ENCODE measurements around the gene PLCB2. TPM values are rescaled to one million over a fixed set of nuclear protein-coding genes. Genes with fewer than 3 reads are reported as not detected.

Gene PLCB2
- total RNA-seq, result 178 TPM in 2 replicates

DNA sequence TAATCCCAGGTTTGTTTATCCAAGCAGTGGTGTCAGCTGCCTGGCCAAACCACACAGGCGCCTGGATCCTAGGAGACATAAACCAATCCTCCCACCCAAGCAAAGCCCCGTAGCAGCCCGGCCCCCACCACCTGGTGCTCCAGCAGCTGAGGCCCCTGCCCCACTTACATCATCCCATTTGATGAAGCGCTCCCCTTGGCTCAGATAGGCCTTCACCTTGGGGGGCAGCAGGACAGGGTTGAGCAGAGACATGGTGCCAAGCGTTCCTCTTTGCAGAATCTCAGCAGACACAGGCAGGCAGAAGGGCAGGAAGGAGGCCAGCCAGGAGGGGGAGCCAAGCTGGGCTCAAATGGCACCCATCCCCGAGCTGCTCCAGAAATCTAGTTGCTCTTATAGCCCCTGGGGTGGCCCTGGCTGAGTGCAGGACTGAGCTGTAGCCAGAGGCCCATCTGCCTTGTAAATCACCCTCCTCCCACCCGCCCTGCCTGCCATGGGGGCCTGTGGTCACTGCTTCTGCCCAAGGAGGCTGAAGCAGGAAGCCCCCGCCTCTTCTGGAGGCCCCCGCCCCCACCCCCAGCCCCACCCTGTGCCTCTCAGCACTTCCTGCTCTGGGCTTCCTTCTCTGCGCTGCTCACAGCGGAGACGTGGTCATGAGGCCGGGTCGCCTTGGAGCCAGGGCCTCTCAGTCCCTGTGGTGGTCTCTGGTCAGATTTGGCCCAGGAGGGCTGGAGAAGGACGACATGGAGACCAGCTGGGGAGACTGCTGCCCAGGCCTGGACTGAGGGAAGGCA, at the start of gene PLCB2:
PLCB2 (minus strand) TSS at position 515 of the 791 bp plus-strand sequence; CDS start at position 252, 263 bp downstream.
- intact Hi-C loops (cut with micrococcal nuclease), result loop anchor here (1.0 to 5.0 kb wide), 7 partner anchors 14 to 375 kb away; partner anchors contain the start of genes EIF2AK4 and KNSTRN

GRCh38 chr15:40357246-40357645, 49.5 kb upstream of the PLCB2 start:
- intact Hi-C loops (cut with micrococcal nuclease), result loop anchor here (5.0 kb wide), 1 partner anchor 210 kb away; the partner anchor contains the start of genes CCDC32 and RPUSD2

DNA sequence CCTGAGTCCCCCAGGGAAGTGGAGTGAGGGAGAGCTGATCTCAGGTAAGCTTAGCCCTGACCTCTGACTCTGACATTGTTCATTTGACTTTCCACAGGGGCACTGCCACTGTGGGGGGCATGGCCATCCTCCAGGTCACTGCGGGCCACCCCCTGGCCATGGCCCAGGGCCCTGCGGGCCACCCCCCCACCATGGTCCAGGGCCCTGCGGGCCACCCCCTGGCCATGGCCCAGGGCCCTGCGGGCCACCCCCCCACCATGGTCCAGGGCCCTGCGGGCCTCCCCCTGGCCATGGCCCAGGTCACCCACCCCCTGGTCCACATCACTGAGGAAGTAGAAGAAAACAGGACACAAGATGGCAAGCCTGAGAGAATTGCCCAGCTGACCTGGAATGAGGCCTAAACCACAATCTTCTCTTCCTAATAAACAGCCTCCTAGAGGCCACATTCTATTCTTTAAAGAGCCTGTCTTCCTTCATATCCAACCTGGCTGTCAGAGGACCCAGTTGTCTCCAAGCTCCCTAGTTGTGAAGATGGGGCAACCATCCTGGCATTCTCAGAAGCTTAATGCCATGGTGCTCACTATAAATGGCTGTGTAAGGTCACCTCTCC, 48.3 kb upstream of the PLCB2 start:
- intact Hi-C loops (cut with micrococcal nuclease), result loop anchor here (5.0 kb wide), 1 partner anchor 211 kb away; the partner anchor contains the start of genes CCDC32 and RPUSD2

DNA sequence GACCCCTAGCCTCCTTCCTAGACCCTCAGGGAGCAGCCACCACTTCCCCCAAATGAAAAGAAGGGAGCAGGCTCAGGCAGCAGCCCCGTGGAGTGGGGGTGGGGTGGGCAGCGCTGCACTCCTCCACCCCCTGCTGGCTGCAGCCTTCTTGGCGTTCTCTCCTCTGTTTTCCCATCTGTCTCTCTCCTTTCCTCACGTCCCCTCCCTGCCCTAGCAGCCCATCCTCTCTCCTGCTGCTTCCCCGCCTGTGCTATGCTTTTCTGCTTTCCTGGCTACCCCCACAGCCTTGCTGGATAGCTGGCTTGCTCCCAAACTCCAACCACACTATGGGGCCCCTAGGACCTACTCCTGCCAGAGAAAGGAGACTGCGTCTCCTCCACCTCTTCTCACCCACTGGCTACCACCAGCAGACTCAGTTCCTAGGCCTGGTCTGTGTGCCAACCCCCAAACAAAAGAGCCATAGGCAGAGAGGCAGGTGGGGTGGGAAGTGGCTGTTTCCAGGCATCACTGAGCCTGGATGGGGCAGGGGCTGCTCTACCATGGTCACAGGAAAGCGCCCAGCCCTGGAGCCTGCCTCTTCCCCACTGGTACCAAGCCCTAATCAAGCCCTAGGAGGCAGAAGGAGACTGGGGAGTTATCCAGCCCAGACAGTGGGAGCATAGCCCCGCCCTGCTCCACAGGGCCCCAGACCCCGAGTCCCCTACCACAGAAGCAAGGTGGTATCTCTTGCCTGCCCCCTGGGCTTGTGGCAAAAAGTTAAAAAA, 46.9 kb upstream of the PLCB2 start:
- intact Hi-C loops (cut with micrococcal nuclease), result loop anchor here (5.0 kb wide), 1 partner anchor 213 kb away; the partner anchor contains the start of genes CCDC32 and RPUSD2

- intact Hi-C loops (cut with micrococcal nuclease), result no loop called here
Measured at GRCh38 chr15:40353697-40354096, 46.0 kb upstream of the PLCB2 start.

GRCh38 chr15:40352281-40352901, 44.7 kb upstream of the PLCB2 start:
- intact Hi-C loops (cut with micrococcal nuclease), result no loop called here

- intact Hi-C loops (cut with micrococcal nuclease), result no loop called here
Measured at GRCh38 chr15:40349163-40349562, 41.4 kb upstream of the PLCB2 start.

GRCh38 chr15:40348474-40348870, 40.7 kb upstream of the PLCB2 start:
- intact Hi-C loops (cut with micrococcal nuclease), result no loop called here

DNA sequence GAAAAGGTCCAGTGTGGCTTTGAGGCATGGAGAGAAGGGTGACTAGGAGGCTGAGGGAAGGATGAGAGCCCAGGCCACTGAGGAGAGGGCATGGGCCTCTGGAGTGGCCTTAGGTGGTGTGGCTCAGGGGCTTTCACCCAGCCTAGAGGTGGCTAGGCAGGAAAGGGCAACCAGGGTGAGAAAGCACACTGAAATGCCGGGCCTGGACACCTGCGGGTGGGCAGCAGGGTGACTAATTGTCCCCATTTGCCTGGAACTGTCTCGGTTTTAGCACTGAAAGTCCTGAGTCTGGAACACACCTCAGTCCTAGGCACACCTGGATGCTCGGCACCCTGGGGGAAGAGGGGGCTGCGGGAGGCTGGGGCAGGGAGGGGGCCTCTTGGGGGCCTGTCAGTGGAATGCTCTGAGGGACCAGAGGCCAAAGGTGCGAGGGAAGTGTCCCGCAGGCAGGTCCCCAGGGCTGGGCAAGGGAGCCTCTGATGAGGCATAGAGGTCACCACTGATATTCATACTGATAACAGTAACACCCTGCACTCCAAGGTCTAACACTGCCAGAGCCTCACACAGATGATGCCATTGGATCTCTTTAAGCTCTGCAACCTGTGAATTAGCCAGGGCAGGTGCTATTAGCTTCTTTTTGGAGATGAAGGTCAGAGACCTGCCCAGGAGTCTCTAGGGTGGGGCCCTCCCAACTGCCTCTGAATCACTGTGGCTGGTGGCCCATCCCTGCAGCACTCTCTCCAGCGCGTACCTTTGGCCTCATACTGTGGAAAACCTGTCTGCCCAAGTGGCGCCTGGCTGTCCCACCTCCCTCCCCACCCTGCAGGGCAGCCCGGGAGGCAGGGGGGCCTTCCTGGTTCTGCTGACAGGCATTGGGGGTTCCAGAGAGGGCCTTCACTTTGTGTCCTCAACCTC, 40.1 kb upstream of the PLCB2 start:
- intact Hi-C loops (cut with micrococcal nuclease), result no loop called here

GRCh38 chr15:40346579-40347558, 39.1 kb upstream of the PLCB2 start:
- intact Hi-C loops (cut with micrococcal nuclease), result no loop called here

DNA sequence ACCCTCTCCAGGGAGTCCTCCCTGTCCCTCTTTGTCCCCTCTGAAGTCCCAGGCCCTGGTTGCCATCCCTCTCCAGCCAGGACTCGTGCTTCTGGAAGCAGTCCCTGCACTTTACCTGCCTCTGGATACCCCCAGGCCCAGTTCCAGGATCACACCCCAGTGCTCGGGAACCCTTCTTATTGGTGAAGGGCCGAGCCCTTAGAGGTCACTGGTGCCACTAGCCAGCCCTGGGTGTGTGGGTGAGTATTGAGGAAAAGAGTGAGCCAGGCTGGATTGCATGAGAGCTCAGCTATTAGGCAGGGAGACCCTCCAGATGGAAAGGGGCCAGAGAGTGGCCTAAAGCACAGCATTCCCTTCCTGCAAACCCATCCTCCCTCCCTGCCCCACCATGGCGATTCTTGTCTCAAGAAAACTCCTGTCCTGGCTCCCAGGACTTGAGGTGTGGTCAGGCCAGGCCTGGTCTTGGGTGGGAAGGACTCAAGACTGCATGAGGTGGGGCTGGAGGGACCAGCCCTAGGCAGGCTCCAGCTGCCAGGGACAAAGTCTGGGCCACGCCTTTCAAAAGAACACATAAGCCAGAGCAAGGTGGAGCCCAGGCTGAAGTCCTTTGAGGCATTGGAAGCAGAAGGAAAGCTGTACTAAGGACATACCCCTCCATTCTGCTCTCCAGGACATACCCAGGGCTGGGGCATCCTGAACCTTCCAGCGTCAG, 38.3 kb upstream of the PLCB2 start:
- intact Hi-C loops (cut with micrococcal nuclease), result no loop called here

- intact Hi-C loops (cut with micrococcal nuclease), result no loop called here
Measured at GRCh38 chr15:40345225-40345866, 37.6 kb upstream of the PLCB2 start.

- intact Hi-C loops (cut with micrococcal nuclease), result loop anchor here (1.0 kb wide), 3 partner anchors 14 to 78 kb away; partner anchors contain the start of gene DISP2
Measured at GRCh38 chr15:40344631-40345120, 36.9 kb upstream of the PLCB2 start.

- intact Hi-C loops (cut with micrococcal nuclease), result loop anchor here (1.0 kb wide), 3 partner anchors 14 to 78 kb away; partner anchors contain the start of gene DISP2
Measured at GRCh38 chr15:40344217-40344616, 36.5 kb upstream of the PLCB2 start.

GRCh38 chr15:40343512-40343911, 35.8 kb upstream of the PLCB2 start:
- intact Hi-C loops (cut with micrococcal nuclease), result no loop called here

- intact Hi-C loops (cut with micrococcal nuclease), result no loop called here
Measured at GRCh38 chr15:40342416-40343320, 34.9 kb upstream of the PLCB2 start.
